ENCODE results near the gene ETV6. TPM values are rescaled to one million over a fixed set of nuclear protein-coding genes. Genes with fewer than 3 reads are reported as not detected.

Gene ETV6
- total RNA-seq, 2 experiments from 2014 or later, result 17.1 to 19.3 TPM

DNA sequence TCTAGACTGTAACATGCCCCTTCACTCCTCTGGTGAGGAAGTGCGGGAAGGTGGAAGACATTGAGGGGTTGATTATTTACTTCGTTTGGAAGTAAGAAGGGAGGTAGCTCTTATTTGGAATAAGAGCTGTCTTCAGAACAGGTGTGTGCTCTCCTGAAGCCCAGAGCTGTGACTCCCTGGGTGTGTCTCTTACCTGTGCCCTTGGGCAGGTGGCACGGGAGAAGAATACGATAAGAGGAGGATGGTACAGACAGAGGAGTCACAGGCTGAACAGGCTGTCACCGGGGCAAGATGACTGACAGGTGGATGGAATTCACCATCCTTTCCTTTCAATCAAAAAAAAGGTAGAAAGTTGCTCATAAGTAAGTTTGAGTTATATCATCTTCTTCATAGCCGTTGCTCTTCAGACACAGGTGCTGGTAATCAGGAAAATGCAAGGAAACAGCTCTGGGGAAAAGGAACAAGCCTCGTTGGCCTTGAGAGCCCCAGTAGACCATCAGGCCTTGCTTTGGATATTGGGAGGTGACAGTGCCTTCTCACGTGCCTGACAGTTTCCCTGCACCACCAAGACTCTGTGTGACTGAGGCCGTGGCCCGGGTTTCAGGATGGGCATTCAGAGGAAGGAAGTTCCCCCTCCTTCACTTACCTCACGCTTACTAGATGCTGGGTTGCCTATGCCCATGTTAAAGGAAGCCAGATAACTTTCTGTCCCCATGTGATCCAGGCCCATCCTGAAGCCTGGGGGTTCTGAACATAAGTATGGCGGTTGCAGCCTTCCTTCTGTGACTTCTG, 120.4 kb downstream of the ETV6 start:
- Histone ChIP-seq H3K4me3 (ENCODE audit: low read depth, low read length, poor library complexity, severe bottlenecking) (no peak overlapping the region), H3K79me2 (ENCODE audit: insufficient read depth, low read depth, low read length) (peaks cover 14% of the 10 kb centered on the region; the same call in 1 of the 2 replicates), H3K9me2 (ENCODE audit: insufficient read depth, low read length) (no peaks in the 10 kb centered on the region), H3K4me2 (ENCODE audit: low read length) (no peak overlapping the region), H4K20me1 (ENCODE audit: insufficient read depth, low read length) (no peaks in the 10 kb centered on the region), H3K36me3 (ENCODE audit: insufficient read depth, low read length) (peaks cover 8% of the 10 kb centered on the region; the same call in 1 of the 2 replicates), H3K4me1 (ENCODE audit: insufficient read depth, low read length, poor library complexity, severe bottlenecking) (peaks cover 63% of the 10 kb centered on the region), H2AFZ (ENCODE audit: low read length) (no peak overlapping the region), H3K9me3 (ENCODE audit: low read length) (no peaks in the 10 kb centered on the region), H3K27ac (ENCODE audit: low read depth, low read length, poor library complexity, severe bottlenecking) (no peak overlapping the region)
- TF ChIP-seq, protein P1, sequence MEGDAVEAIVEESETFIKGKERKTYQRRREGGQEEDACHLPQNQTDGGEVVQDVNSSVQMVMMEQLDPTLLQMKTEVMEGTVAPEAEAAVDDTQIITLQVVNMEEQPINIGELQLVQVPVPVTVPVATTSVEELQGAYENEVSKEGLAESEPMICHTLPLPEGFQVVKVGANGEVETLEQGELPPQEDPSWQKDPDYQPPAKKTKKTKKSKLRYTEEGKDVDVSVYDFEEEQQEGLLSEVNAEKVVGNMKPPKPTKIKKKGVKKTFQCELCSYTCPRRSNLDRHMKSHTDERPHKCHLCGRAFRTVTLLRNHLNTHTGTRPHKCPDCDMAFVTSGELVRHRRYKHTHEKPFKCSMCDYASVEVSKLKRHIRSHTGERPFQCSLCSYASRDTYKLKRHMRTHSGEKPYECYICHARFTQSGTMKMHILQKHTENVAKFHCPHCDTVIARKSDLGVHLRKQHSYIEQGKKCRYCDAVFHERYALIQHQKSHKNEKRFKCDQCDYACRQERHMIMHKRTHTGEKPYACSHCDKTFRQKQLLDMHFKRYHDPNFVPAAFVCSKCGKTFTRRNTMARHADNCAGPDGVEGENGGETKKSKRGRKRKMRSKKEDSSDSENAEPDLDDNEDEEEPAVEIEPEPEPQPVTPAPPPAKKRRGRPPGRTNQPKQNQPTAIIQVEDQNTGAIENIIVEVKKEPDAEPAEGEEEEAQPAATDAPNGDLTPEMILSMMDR (conservative IDR thresholded peaks at IDR 0.05; ENCODE audit: low read length), result no peak
- no peak for TF ChIP-seq EZH2phosphoT487 (IDR thresholded peaks at IDR 0.05; ENCODE audit: borderline replicate concordance, low read depth, low read length)
- DNase-seq (ENCODE audit: low spot score), result no peak
- BruUV-seq (replicated peaks), result no TSS peak
- CTCF ChIA-PET (ENCODE audit: unreplicated experiment), result interaction anchor here (0.6 kb wide), 1 partner anchor 209 kb away, joined by 3 read pairs; no protein-coding TSS in a partner anchor
- intact Hi-C loops (cut with micrococcal nuclease; ENCODE audit: unreplicated experiment), result no loop called here
- POLR2A ChIA-PET, result interaction anchor here (0.6 to 1.2 kb wide), 4 partner anchors 10 to 1197 kb away, joined by 3 to 5 read pairs (median 4); no protein-coding TSS in a partner anchor

- Histone ChIP-seq H3K27ac (ENCODE audit: low read depth, low read length, poor library complexity, severe bottlenecking) (no peak overlapping the region), H3K79me2 (ENCODE audit: insufficient read depth, low read depth, low read length) (peaks cover 14% of the 10 kb centered on the region; the same call in 1 of the 2 replicates), H3K36me3 (ENCODE audit: insufficient read depth, low read length) (peaks cover 8% of the 10 kb centered on the region; the same call in 1 of the 2 replicates), H4K20me1 (ENCODE audit: insufficient read depth, low read length) (no peaks in the 10 kb centered on the region), H3K9me2 (ENCODE audit: insufficient read depth, low read length) (no peaks in the 10 kb centered on the region), H3K4me3 (ENCODE audit: low read depth, low read length, poor library complexity, severe bottlenecking) (no peak overlapping the region), H2AFZ (ENCODE audit: low read length) (no peak overlapping the region), H3K4me2 (ENCODE audit: low read length) (no peak overlapping the region), H3K9me3 (ENCODE audit: low read length) (no peaks in the 10 kb centered on the region), H3K4me1 (ENCODE audit: insufficient read depth, low read length, poor library complexity, severe bottlenecking) (peaks cover 63% of the 10 kb centered on the region)
- TF ChIP-seq, protein P1 (conservative IDR thresholded peaks at IDR 0.05; ENCODE audit: low read length), result no peak
- TF ChIP-seq EZH2phosphoT487 (IDR thresholded peaks at IDR 0.05; ENCODE audit: borderline replicate concordance, low read depth, low read length), result no peak
- ChIA-PET CTCF (ENCODE audit: unreplicated experiment) (no interaction called here), POLR2A (interaction anchor here (1.3 kb wide), 1 partner anchor 9 kb away, joined by 4 read pairs; no protein-coding TSS in a partner anchor)
- no peak for DNase-seq (ENCODE audit: low spot score)
- intact Hi-C loops (cut with micrococcal nuclease; ENCODE audit: unreplicated experiment), result no loop called here
- no TSS peak for BruUV-seq (replicated peaks)
Observed at GRCh38 chr12:11771356-11771755, 121.9 kb downstream of the ETV6 start.
